ENCODE measurements around the gene SLC7A1. TPM values are rescaled to one million over a fixed set of nuclear protein-coding genes. Genes with fewer than 3 reads are reported as not detected.

Gene SLC7A1
- total and polyA plus RNA-seq, 2 donors (not counting 3 experiments of a cell fraction or from before 2014, with no cell fraction given) = 21.0 to 79.3 TPM

DNA sequence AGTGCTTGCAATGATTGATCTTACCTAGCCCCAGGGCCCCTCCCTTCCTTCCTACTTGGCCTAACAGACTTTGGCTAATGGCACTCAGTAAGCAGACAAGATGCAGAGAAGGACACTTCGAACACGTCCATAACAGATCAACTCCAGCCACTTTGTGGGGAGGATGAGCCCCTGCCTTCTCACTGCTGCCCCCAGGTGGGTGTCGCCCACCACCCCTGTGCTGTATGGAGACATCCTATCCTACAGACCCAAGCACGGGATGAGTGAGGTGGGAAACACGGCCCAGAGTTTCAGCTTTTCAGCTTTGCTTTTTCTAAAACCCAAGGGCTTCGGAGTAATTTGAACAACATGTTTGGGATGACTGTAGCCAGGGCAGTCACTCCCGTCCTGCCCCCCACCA is 5.5 kb downstream of the SLC7A1 start:
- no peak for FAIRE-seq
- H3K4me3 ChIP-seq (replicated peaks in 1 of 3; ENCODE audit: insufficient read depth in 1 of 3, low read depth in 1 of 3, low read length in 3 of 3) = no peak overlapping the region
- intact Hi-C loops (cut with micrococcal nuclease) = loop anchor here (1.0 to 10.0 kb wide), 4 partner anchors 68 to 335 kb away; no protein-coding TSS in a partner anchor
- TF ChIP-seq, protein P1, sequence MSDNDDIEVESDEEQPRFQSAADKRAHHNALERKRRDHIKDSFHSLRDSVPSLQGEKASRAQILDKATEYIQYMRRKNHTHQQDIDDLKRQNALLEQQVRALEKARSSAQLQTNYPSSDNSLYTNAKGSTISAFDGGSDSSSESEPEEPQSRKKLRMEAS (IDR thresholded peaks at IDR 0.05; ENCODE audit: insufficient read depth, insufficient read length) = no peak
- TF ChIP-seq MYC (IDR thresholded peaks at IDR 0.05; ENCODE audit: low read depth, low read length) = no peak
- TF ChIP-seq, protein P2, sequence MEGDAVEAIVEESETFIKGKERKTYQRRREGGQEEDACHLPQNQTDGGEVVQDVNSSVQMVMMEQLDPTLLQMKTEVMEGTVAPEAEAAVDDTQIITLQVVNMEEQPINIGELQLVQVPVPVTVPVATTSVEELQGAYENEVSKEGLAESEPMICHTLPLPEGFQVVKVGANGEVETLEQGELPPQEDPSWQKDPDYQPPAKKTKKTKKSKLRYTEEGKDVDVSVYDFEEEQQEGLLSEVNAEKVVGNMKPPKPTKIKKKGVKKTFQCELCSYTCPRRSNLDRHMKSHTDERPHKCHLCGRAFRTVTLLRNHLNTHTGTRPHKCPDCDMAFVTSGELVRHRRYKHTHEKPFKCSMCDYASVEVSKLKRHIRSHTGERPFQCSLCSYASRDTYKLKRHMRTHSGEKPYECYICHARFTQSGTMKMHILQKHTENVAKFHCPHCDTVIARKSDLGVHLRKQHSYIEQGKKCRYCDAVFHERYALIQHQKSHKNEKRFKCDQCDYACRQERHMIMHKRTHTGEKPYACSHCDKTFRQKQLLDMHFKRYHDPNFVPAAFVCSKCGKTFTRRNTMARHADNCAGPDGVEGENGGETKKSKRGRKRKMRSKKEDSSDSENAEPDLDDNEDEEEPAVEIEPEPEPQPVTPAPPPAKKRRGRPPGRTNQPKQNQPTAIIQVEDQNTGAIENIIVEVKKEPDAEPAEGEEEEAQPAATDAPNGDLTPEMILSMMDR (IDR thresholded peaks at IDR 0.05; ENCODE audit: extremely low read depth in 1 of 2, insufficient read depth in 1 of 2, low read depth in 1 of 2, low read length in 2 of 2) = peak in 1 of 2 donors; percentile 29
- no peak overlapping the region for H2AFZ ChIP-seq (ENCODE audit: low read depth, low read length)
- H3K4me2 ChIP-seq (ENCODE audit: insufficient read depth, low read length) = no peak overlapping the region
- ChIA-PET CTCF (no interaction called here), POLR2A (no interaction called here)
- no peaks in the 10 kb centered on the region for H3K9me3 ChIP-seq (replicated peaks; ENCODE audit: control insufficient read depth, insufficient read depth, low read length)
- H3K9ac ChIP-seq (replicated peaks; ENCODE audit: extremely low read depth, insufficient read depth, low read length) = no peak overlapping the region
- dilution Hi-C loops (cut with MboI; ENCODE audit: extremely low pct_ligation_motif_present, low sequenced_read_pairs) = no loop called here
- DNase-seq (ENCODE audit: low read depth, low spot score) = no peak
- H3K27ac ChIP-seq (ENCODE audit: insufficient read depth, low read depth, low read length) = no peak overlapping the region
- H4K20me1 ChIP-seq (replicated peaks; ENCODE audit: control insufficient read depth, extremely low read depth, insufficient read depth, low read length) = no peaks in the 10 kb centered on the region
- BruUV-seq (replicated peaks) = no TSS peak
- peaks cover 100% of the 10 kb centered on the region for H3K79me2 ChIP-seq (ENCODE audit: control insufficient read depth, insufficient read depth, low read length)
- H3K36me3 ChIP-seq (ENCODE audit: control insufficient read depth in 2 of 2, extremely low read depth in 1 of 2, insufficient read depth in 2 of 2, low read length in 2 of 2) = no peaks in the 10 kb centered on the region
- no peaks in the 10 kb centered on the region for H3K9me1 ChIP-seq (replicated peaks; ENCODE audit: control insufficient read depth, extremely low read depth, insufficient read depth, low read length)
- peaks cover 18% of the 10 kb centered on the region for H3K4me1 ChIP-seq (ENCODE audit: control insufficient read depth, extremely low read depth, insufficient read depth, low read length)
- no peaks in the 10 kb centered on the region for H3K27me3 ChIP-seq (ENCODE audit: control insufficient read depth in 2 of 2, insufficient read depth in 2 of 2, low read length in 2 of 2)

DNA sequence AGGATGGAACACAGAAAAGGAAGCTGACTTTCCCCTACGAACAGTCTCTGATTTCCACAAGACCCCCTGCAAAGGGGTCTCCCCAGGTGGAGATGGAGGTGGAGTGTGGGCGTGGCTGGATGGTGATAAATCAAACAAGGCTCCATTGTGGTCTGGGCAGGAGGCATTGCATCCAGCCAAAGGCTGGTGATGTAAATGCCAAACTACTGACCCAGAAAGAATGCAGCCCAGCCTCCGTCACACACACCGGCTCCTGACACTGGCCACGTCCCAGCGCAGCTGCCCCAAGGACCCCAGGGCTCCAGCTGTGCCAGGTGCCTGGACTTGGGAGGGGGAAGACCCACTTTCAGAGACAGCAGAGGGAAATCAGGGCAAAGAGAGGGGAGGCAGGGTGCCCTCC is 6.3 kb downstream of the SLC7A1 start:
- Histone ChIP-seq H3K36me3 (ENCODE audit: control insufficient read depth in 2 of 2, extremely low read depth in 1 of 2, insufficient read depth in 2 of 2, low read length in 2 of 2) (no peaks in the 10 kb centered on the region), H3K4me2 (ENCODE audit: insufficient read depth, low read length) (no peak overlapping the region), H3K4me3 (replicated peaks in 1 of 3; ENCODE audit: insufficient read depth in 1 of 3, low read depth in 1 of 3, low read length in 3 of 3) (no peak overlapping the region), H2AFZ (ENCODE audit: low read depth, low read length) (no peak overlapping the region), H3K9ac (replicated peaks; ENCODE audit: extremely low read depth, insufficient read depth, low read length) (no peak overlapping the region), H3K4me1 (ENCODE audit: control insufficient read depth, extremely low read depth, insufficient read depth, low read length) (peaks cover 15% of the 10 kb centered on the region), H3K9me1 (replicated peaks; ENCODE audit: control insufficient read depth, extremely low read depth, insufficient read depth, low read length) (no peaks in the 10 kb centered on the region), H3K27ac (ENCODE audit: insufficient read depth, low read depth, low read length) (no peak overlapping the region), H4K20me1 (replicated peaks; ENCODE audit: control insufficient read depth, extremely low read depth, insufficient read depth, low read length) (no peaks in the 10 kb centered on the region), H3K27me3 (ENCODE audit: control insufficient read depth in 2 of 2, insufficient read depth in 2 of 2, low read length in 2 of 2) (no peaks in the 10 kb centered on the region), H3K9me3 (replicated peaks; ENCODE audit: control insufficient read depth, insufficient read depth, low read length) (no peaks in the 10 kb centered on the region), H3K79me2 (ENCODE audit: control insufficient read depth, insufficient read depth, low read length) (peaks cover 100% of the 10 kb centered on the region)
- DNase-seq (ENCODE audit: low read depth, low spot score) = no peak
- TF ChIP-seq MYC (IDR thresholded peaks at IDR 0.05; ENCODE audit: low read depth, low read length) (no peak), POLR2AphosphoS5 (IDR thresholded peaks at IDR 0.05; ENCODE audit: insufficient read depth, low read depth, low read length) (no peak), EZH2 (IDR thresholded peaks at IDR 0.05; ENCODE audit: borderline replicate concordance, low read depth, low read length, severe bottlenecking) (no peak), GATA2 (IDR thresholded peaks at IDR 0.05; ENCODE audit: insufficient read depth, insufficient read length, low read depth, low read length) (no peak), JUN (IDR thresholded peaks at IDR 0.05; ENCODE audit: borderline replicate concordance, insufficient read depth, insufficient read length, low read depth) (no peak), POLR2A (IDR thresholded peaks at IDR 0.05; ENCODE audit: low read depth, low read length) (no peak), FOS (IDR thresholded peaks at IDR 0.05; ENCODE audit: borderline replicate concordance, insufficient read depth, low read length) (no peak)
- TF ChIP-seq, protein P2 (IDR thresholded peaks at IDR 0.05; ENCODE audit: extremely low read depth in 1 of 2, insufficient read depth in 1 of 2, low read depth in 1 of 2, low read length in 2 of 2) = no peak
- TF ChIP-seq, protein P1 (IDR thresholded peaks at IDR 0.05; ENCODE audit: insufficient read depth, insufficient read length) = no peak
- no TSS peak for BruUV-seq (replicated peaks)
- dilution Hi-C loops (cut with MboI; ENCODE audit: extremely low pct_ligation_motif_present, low sequenced_read_pairs) (no loop called here), intact Hi-C loops (cut with micrococcal nuclease) (no loop called here)
- FAIRE-seq = no peak
- POLR2A ChIA-PET = interaction anchor here (0.8 kb wide), 1 partner anchor 12 kb away, joined by 3 read pairs; no protein-coding TSS in a partner anchor
- CTCF ChIA-PET = interaction anchor here (1.7 kb wide), 1 partner anchor 24 kb away, joined by 7 read pairs; no protein-coding TSS in a partner anchor

Measured in endothelial cell of umbilical vein (primary cell).